Activated T-cell treated with anti-CD3 and anti-CD28 coated beads, Interleukin-2, amount 50 U/mL, for 4 hours (primary cell): ENCODE measurements around the gene SMIM13. TPM values are rescaled to one million over a fixed set of nuclear protein-coding genes. Genes with fewer than 3 reads are reported as not detected.

ENCODE experiments used
- ATAC-seq, 2 donors: fragments of 200-7000 bp; cut with Tn5 transposase; one replicate each; pipeline ENCODE4 v1.10.0; 2021
- DNase-seq: peaks from one replicate; pipeline ENCODE4 v3.0.0-alpha.2; 2020
- H3K27me3 Mint-ChIP-seq: one replicate; pipeline ENCODE4 v1.8.0; 2021; ENCODE audit warnings: low read depth, mixed read lengths
- H3K36me3 Mint-ChIP-seq: one replicate; pipeline ENCODE4 v1.8.0; 2022; ENCODE audit warnings: mixed read lengths; ENCODE audit not compliant: insufficient read depth
- H3K4me1 Mint-ChIP-seq: one replicate; pipeline ENCODE4 v1.8.0; 2021; ENCODE audit warnings: low read depth, mixed read lengths
- H3K4me3 Mint-ChIP-seq: one replicate; pipeline ENCODE4 v1.8.0; 2021; ENCODE audit warnings: mild to moderate bottlenecking, moderate library complexity, mixed read lengths
- H3K9me3 Mint-ChIP-seq: one replicate; pipeline ENCODE4 v1.8.0; 2021; ENCODE audit warnings: mixed read lengths
- total RNA-seq, 3 donors: library from RNA; stranded (reverse); gene quantifications; one replicate each; pipeline ENCODE4 v1.2.1, GENCODE V29; 2021

SMIM13 gene
- total RNA-seq: 10 to 100 TPM; 13.7 to 15.2 (median 14.9) TPM

- ATAC-seq (peak; percentile 96 to 97), DNase-seq (peak; percentile 92)
- Mint-ChIP-seq H3K4me1 (peaks cover 27% of the 10 kb centered on the region), H3K9me3 (no peaks in the 10 kb centered on the region), H3K4me3 (peak within 1 kb of the TSS; percentile 98), H3K36me3 (no peaks in the 10 kb centered on the region), H3K27me3 (no peaks in the 10 kb centered on the region)
Observed at GRCh38 chr6:11093626-11094410, at the start of gene SMIM13. SMIM13 (plus strand) TSS chr6:11093834; CDS start chr6:11094314, 480 bp downstream.

- Mint-ChIP-seq H3K4me3 (peak within 1 kb of the TSS; percentile 63), H3K4me1 (peaks cover 8% of the 10 kb centered on the region), H3K9me3 (no peaks in the 10 kb centered on the region), H3K36me3 (no peaks in the 10 kb centered on the region), H3K27me3 (peaks cover 58% of the 10 kb centered on the region)
- DNase-seq: no peak
- peak; percentile 60 to 68 for ATAC-seq
Observed at GRCh38 chr6:11043961-11044711, 49.5 kb upstream of the SMIM13 start, which contains the start of gene ELOVL2. ELOVL2 (minus strand) TSS chr6:11044305; CDS start chr6:11044230, 75 bp downstream.

- H3K27me3 Mint-ChIP-seq: peaks cover 63% of the 10 kb centered on the region
- no peaks in the 10 kb centered on the region for H3K9me3 Mint-ChIP-seq
- H3K36me3 Mint-ChIP-seq: no peaks in the 10 kb centered on the region
- H3K4me3 Mint-ChIP-seq: peak overlapping the region; percentile 54
- no peak for ATAC-seq
- DNase-seq: no peak
- peaks cover 8% of the 10 kb centered on the region for H3K4me1 Mint-ChIP-seq
Observed at GRCh38 chr6:11044712-11045167, 48.9 kb upstream of the SMIM13 start.

GRCh38 chr6:11050731-11051130, 42.9 kb upstream of the SMIM13 start:
- Mint-ChIP-seq H3K36me3 (no peaks in the 10 kb centered on the region), H3K9me3 (no peaks in the 10 kb centered on the region), H3K4me1 (no peaks in the 10 kb centered on the region), H3K27me3 (peaks cover 54% of the 10 kb centered on the region), H3K4me3 (no peak overlapping the region)
- DNase-seq (no peak), ATAC-seq (no peak)

- H3K9me3 Mint-ChIP-seq: no peaks in the 10 kb centered on the region
- H3K27me3 Mint-ChIP-seq: peaks cover 35% of the 10 kb centered on the region
- ATAC-seq: no peak
- DNase-seq: no peak
- H3K36me3 Mint-ChIP-seq: no peaks in the 10 kb centered on the region
- H3K4me1 Mint-ChIP-seq: no peaks in the 10 kb centered on the region
- no peak overlapping the region for H3K4me3 Mint-ChIP-seq
Observed at GRCh38 chr6:11053307-11053706, 40.3 kb upstream of the SMIM13 start.

- no peaks in the 10 kb centered on the region for H3K36me3 Mint-ChIP-seq
- no peak for ATAC-seq
- H3K27me3 Mint-ChIP-seq: peaks cover 25% of the 10 kb centered on the region
Observed at GRCh38 chr6:11054722-11055121, 38.9 kb upstream of the SMIM13 start.

GRCh38 chr6:11055127-11055627, 38.5 kb upstream of the SMIM13 start:
- no peaks in the 10 kb centered on the region for H3K4me1 Mint-ChIP-seq
- DNase-seq: no peak
- H3K9me3 Mint-ChIP-seq: no peaks in the 10 kb centered on the region
- no peak for ATAC-seq
- no peaks in the 10 kb centered on the region for H3K36me3 Mint-ChIP-seq
- H3K27me3 Mint-ChIP-seq: peaks cover 20% of the 10 kb centered on the region
- no peak overlapping the region for H3K4me3 Mint-ChIP-seq

More at GRCh38 chr6:11054722-11055121, 38.9 kb upstream of the SMIM13 start:
- H3K4me1 Mint-ChIP-seq: no peaks in the 10 kb centered on the region
- H3K4me3 Mint-ChIP-seq: no peak overlapping the region
- no peaks in the 10 kb centered on the region for H3K9me3 Mint-ChIP-seq
- DNase-seq: no peak

- Mint-ChIP-seq H3K9me3 (no peaks in the 10 kb centered on the region), H3K4me3 (no peak overlapping the region), H3K27me3 (peaks cover 21% of the 10 kb centered on the region), H3K36me3 (no peaks in the 10 kb centered on the region), H3K4me1 (no peaks in the 10 kb centered on the region)
- ATAC-seq (no peak), DNase-seq (no peak)
Observed at GRCh38 chr6:11056871-11057270, 36.8 kb upstream of the SMIM13 start.

- Mint-ChIP-seq H3K4me3 (no peak overlapping the region), H3K27me3 (peaks cover 12% of the 10 kb centered on the region), H3K36me3 (no peaks in the 10 kb centered on the region), H3K4me1 (no peaks in the 10 kb centered on the region), H3K9me3 (no peaks in the 10 kb centered on the region)
- DNase-seq (no peak), ATAC-seq (no peak)
Observed at GRCh38 chr6:11058406-11058805, 35.2 kb upstream of the SMIM13 start.

- Mint-ChIP-seq H3K9me3 (no peaks in the 10 kb centered on the region), H3K36me3 (no peaks in the 10 kb centered on the region), H3K27me3 (peaks cover 15% of the 10 kb centered on the region), H3K4me3 (no peak overlapping the region), H3K4me1 (no peaks in the 10 kb centered on the region)
- ATAC-seq: no peak
- no peak for DNase-seq
Observed at GRCh38 chr6:11062083-11062482, 31.6 kb upstream of the SMIM13 start.

- no peak for DNase-seq
- Mint-ChIP-seq H3K4me1 (no peaks in the 10 kb centered on the region), H3K4me3 (no peak overlapping the region), H3K36me3 (no peaks in the 10 kb centered on the region), H3K9me3 (no peaks in the 10 kb centered on the region), H3K27me3 (peaks cover 15% of the 10 kb centered on the region)
- ATAC-seq: no peak
Observed at GRCh38 chr6:11062715-11063114, 30.9 kb upstream of the SMIM13 start.

GRCh38 chr6:11064836-11065235, 28.8 kb upstream of the SMIM13 start:
- Mint-ChIP-seq H3K36me3 (no peaks in the 10 kb centered on the region), H3K4me3 (no peak overlapping the region), H3K9me3 (no peaks in the 10 kb centered on the region), H3K27me3 (peaks cover 15% of the 10 kb centered on the region), H3K4me1 (no peaks in the 10 kb centered on the region)
- DNase-seq (no peak), ATAC-seq (no peak)

GRCh38 chr6:11065436-11066202, 28.0 kb upstream of the SMIM13 start:
- Mint-ChIP-seq H3K36me3 (no peaks in the 10 kb centered on the region), H3K27me3 (peaks cover 15% of the 10 kb centered on the region), H3K9me3 (no peaks in the 10 kb centered on the region), H3K4me1 (no peaks in the 10 kb centered on the region), H3K4me3 (no peak overlapping the region)
- DNase-seq: no peak
- ATAC-seq: no peak
